Liver (tissue), 2 donors: Measurements from ENCODE around the gene NCAPD2.

Source experiments
- RAD21 ChIP-seq, 2 donors: IDR thresholded peaks; 2 replicates each; pipeline ENCODE4 v1.6.1; 2016; ENCODE audit warnings: antibody characterized with exemption in 2 of 2, mild to moderate bottlenecking in 2 of 2
- REST ChIP-seq: IDR thresholded peaks from 2 replicates; pipeline ENCODE4 v1.6.1; 2016; ENCODE audit warnings: antibody characterized with exemption, mild to moderate bottlenecking
- RXRA ChIP-seq, 2 donors: IDR thresholded peaks; 2 replicates each; pipeline ENCODE4 v1.6.1; 2017 to 2018; ENCODE audit warnings: antibody characterized with exemption in 2 of 2, mild to moderate bottlenecking in 1 of 2
- donor health status: healthy.

- no peak for TF ChIP-seq RXRA (IDR thresholded peaks at IDR 0.05)
- no peak for TF ChIP-seq RAD21 (IDR thresholded peaks at IDR 0.05)
- no peak for TF ChIP-seq REST
These were observed 24.1 kb upstream of the NCAPD2 start for GRCh38 chr12:6469609-6470374.
